Measurements from ENCODE around the gene IL18BP.

Gene IL18BP

GRCh38 chr11:71979094-71979493 is 19.6 kb upstream of the IL18BP start:
- Histone ChIP-seq H3K27me3 (no peaks in the 10 kb centered on the region), H3K4me3 (ENCODE audit: low read depth, low read length) (no peak overlapping the region), H3K4me1 (no peaks in the 10 kb centered on the region), H3K36me3 (no peaks in the 10 kb centered on the region), H3K9me3 (no peaks in the 10 kb centered on the region)
- no peak for TF ChIP-seq CTCF (IDR thresholded peaks at IDR 0.05; ENCODE audit: low read depth, low read length)
- no peak for DNase-seq

GRCh38 chr11:71979602-71980001 is 19.1 kb upstream of the IL18BP start:
- H3K36me3 ChIP-seq: no peaks in the 10 kb centered on the region
- no peaks in the 10 kb centered on the region for H3K9me3 ChIP-seq
- no peak for DNase-seq
- no peaks in the 10 kb centered on the region for H3K4me1 ChIP-seq
- H3K27me3 ChIP-seq: no peaks in the 10 kb centered on the region
- H3K4me3 ChIP-seq (ENCODE audit: low read depth, low read length): no peak overlapping the region
- TF ChIP-seq CTCF (IDR thresholded peaks at IDR 0.05; ENCODE audit: low read depth, low read length): no peak

GRCh38 chr11:71986131-71986530 is 12.6 kb upstream of the IL18BP start:
- H3K4me1 ChIP-seq: no peaks in the 10 kb centered on the region
- H3K4me3 ChIP-seq (ENCODE audit: low read depth, low read length): no peak overlapping the region
- peaks cover 16% of the 10 kb centered on the region for H3K36me3 ChIP-seq
- no peaks in the 10 kb centered on the region for H3K27me3 ChIP-seq
- no peaks in the 10 kb centered on the region for H3K9me3 ChIP-seq
- DNase-seq: no peak
- TF ChIP-seq CTCF (IDR thresholded peaks at IDR 0.05; ENCODE audit: low read depth, low read length): no peak

- no peak for TF ChIP-seq CTCF (IDR thresholded peaks at IDR 0.05; ENCODE audit: low read depth, low read length)
- H3K9me3 ChIP-seq: no peaks in the 10 kb centered on the region
- DNase-seq: no peak
- no peak overlapping the region for H3K4me3 ChIP-seq (ENCODE audit: low read depth, low read length)
- no peaks in the 10 kb centered on the region for H3K4me1 ChIP-seq
- H3K36me3 ChIP-seq: peaks cover 19% of the 10 kb centered on the region
- no peaks in the 10 kb centered on the region for H3K27me3 ChIP-seq
Observed at GRCh38 chr11:71987521-71987920, 11.2 kb upstream of the IL18BP start.

GRCh38 chr11:71988050-71988449 is 10.7 kb upstream of the IL18BP start:
- peaks cover 19% of the 10 kb centered on the region for H3K36me3 ChIP-seq
- H3K4me1 ChIP-seq: no peaks in the 10 kb centered on the region

GRCh38 chr11:71990701-71991100 is 8.0 kb upstream of the IL18BP start:
- H3K9me3 ChIP-seq: no peaks in the 10 kb centered on the region
- TF ChIP-seq CTCF (IDR thresholded peaks at IDR 0.05; ENCODE audit: low read depth, low read length): no peak
- H3K4me3 ChIP-seq (ENCODE audit: low read depth, low read length): no peak overlapping the region
- no peak for DNase-seq
- peaks cover 10% of the 10 kb centered on the region for H3K36me3 ChIP-seq
- H3K27me3 ChIP-seq: no peaks in the 10 kb centered on the region
- no peaks in the 10 kb centered on the region for H3K4me1 ChIP-seq

More at GRCh38 chr11:71988050-71988449, 10.7 kb upstream of the IL18BP start:
- H3K27me3 ChIP-seq: no peaks in the 10 kb centered on the region
- H3K9me3 ChIP-seq: no peaks in the 10 kb centered on the region
- no peak overlapping the region for H3K4me3 ChIP-seq (ENCODE audit: low read depth, low read length)
- TF ChIP-seq CTCF (IDR thresholded peaks at IDR 0.05; ENCODE audit: low read depth, low read length): no peak
- no peak for DNase-seq

Data from BE2C (cell line).